Lung (tissue), 12 donors: ENCODE data around the gene TMEM80. TPM values are rescaled to one million over a fixed set of nuclear protein-coding genes. Genes with fewer than 3 reads are reported as not detected.

ENCODE experiments used
- ATAC-seq: fragments of 200-7000 bp; cut with Tn5 transposase; one replicate; pipeline ENCODE4 v1.9.1; 2020; ENCODE audit warnings: moderate number of reproducible peaks; ENCODE audit not compliant: insufficient read depth, low FRiP score
- DNase-seq, 3 donors: peaks; one replicate each; pipeline ENCODE4 v3.0.0-alpha.2; 2013 to 2017
- H3K27ac ChIP-seq, 2 donors: one replicate each; pipeline ENCODE4 v1.5.1; 2013; ENCODE audit warnings: mild to moderate bottlenecking in 2 of 2, moderate library complexity in 2 of 2, control low read depth in 1 of 2, inconsistent platforms in 1 of 2, low read depth in 1 of 2, low read length in 1 of 2
- H3K27me3 ChIP-seq, 3 donors: one replicate each; pipeline ENCODE4 v1.5.1; 2013; ENCODE audit warnings: low read length in 2 of 3; ENCODE audit not compliant: control insufficient read depth in 3 of 3, insufficient read depth in 3 of 3
- H3K36me3 ChIP-seq, 4 donors: one replicate each; pipeline ENCODE4 v1.5.1; 2013; ENCODE audit warnings: low read length in 4 of 4, mild to moderate bottlenecking in 1 of 4, moderate library complexity in 1 of 4; ENCODE audit not compliant: control insufficient read depth in 4 of 4, insufficient read depth in 4 of 4
- H3K4me1 ChIP-seq, 5 donors: one replicate each; pipeline ENCODE4 v1.5.1; 2013; ENCODE audit warnings: low read length in 5 of 5, mild to moderate bottlenecking in 2 of 5, moderate library complexity in 1 of 5; ENCODE audit not compliant: control insufficient read depth in 5 of 5, insufficient read depth in 5 of 5
- H3K4me3 ChIP-seq: one replicate; pipeline ENCODE4 v1.5.1; 2013; ENCODE audit warnings: mild to moderate bottlenecking, control low read depth, moderate library complexity
- H3K9ac ChIP-seq, 2 donors: one replicate each; pipeline ENCODE4 v1.5.1; 2013; ENCODE audit warnings: low read length in 2 of 2, control low read depth in 1 of 2; ENCODE audit not compliant: insufficient read depth in 1 of 2
- H3K9me3 ChIP-seq, 4 donors: one replicate each; pipeline ENCODE4 v1.5.1; 2013; ENCODE audit warnings: low read length in 3 of 4, mild to moderate bottlenecking in 1 of 4, moderate library complexity in 1 of 4; ENCODE audit not compliant: control insufficient read depth in 4 of 4, insufficient read depth in 3 of 4
- WGBS, 2 donors: extraction: QIAGEN DNeasy Blood & Tissue Kit; methylation state at CpG; one replicate each; pipeline ENCODE4 v1.1.7; 2013; 5-methylcytosine and 5-hydroxymethylcytosine counted together
- polyA plus RNA-seq, 2 donors: library from polyadenylated mRNA; stranded (reverse); fragments of 200-250 nt; gene quantifications; one replicate each; pipeline ENCODE4 v1.2.1, GENCODE V29; 2013
- total RNA-seq, 2 donors: library from RNA; depleted of rRNA in 1 of 2; stranded (reverse); fragments of >200 nt in 1 of 2; gene quantifications; one replicate each; pipeline ENCODE4 v1.2.1, GENCODE V29; 2014 to 2021
- TF ChIP-seq, protein P1 (sequence below): IDR thresholded peaks from 2 replicates; pipeline ENCODE4 v1.5.1; 2012; ENCODE audit warnings: mild to moderate bottlenecking; ENCODE audit errors: control extremely low read depth, extremely low read depth
- donor health status: control.
- donor health status: control.
- donor health status: Bipolar disorder and iron deficiency.
- donor health status: healthy.
- donor health status: DM: yes; HTN: yes; CAD: no.

The TMEM80 gene
- total and polyA plus RNA-seq, 4 donors: 10.3 to 28.1 (median 18.5) TPM

- Histone ChIP-seq H3K4me3 (no peak overlapping the region), H3K9me3 (no peaks in the 10 kb centered on the region), H3K36me3 (peaks cover 0 to 34% (median 6%) of the 10 kb centered on the region in 4 donors), H3K27me3 (no peaks in the 10 kb centered on the region), H3K27ac (no peak overlapping the region), H3K4me1 (peaks cover 0 to 4% (median 0%) of the 10 kb centered on the region in 5 donors), H3K9ac (no peak overlapping the region)
- WGBS, 2 donors: 93 to 94% methylated on average over 19 of the region's 19 CpGs
- no peak for ATAC-seq
- TF ChIP-seq, protein P1, sequence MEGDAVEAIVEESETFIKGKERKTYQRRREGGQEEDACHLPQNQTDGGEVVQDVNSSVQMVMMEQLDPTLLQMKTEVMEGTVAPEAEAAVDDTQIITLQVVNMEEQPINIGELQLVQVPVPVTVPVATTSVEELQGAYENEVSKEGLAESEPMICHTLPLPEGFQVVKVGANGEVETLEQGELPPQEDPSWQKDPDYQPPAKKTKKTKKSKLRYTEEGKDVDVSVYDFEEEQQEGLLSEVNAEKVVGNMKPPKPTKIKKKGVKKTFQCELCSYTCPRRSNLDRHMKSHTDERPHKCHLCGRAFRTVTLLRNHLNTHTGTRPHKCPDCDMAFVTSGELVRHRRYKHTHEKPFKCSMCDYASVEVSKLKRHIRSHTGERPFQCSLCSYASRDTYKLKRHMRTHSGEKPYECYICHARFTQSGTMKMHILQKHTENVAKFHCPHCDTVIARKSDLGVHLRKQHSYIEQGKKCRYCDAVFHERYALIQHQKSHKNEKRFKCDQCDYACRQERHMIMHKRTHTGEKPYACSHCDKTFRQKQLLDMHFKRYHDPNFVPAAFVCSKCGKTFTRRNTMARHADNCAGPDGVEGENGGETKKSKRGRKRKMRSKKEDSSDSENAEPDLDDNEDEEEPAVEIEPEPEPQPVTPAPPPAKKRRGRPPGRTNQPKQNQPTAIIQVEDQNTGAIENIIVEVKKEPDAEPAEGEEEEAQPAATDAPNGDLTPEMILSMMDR: no peak
- DNase-seq: no peak
Measured at GRCh38 chr11:660681-661444, 34.8 kb upstream of the TMEM80 start.

DNA sequence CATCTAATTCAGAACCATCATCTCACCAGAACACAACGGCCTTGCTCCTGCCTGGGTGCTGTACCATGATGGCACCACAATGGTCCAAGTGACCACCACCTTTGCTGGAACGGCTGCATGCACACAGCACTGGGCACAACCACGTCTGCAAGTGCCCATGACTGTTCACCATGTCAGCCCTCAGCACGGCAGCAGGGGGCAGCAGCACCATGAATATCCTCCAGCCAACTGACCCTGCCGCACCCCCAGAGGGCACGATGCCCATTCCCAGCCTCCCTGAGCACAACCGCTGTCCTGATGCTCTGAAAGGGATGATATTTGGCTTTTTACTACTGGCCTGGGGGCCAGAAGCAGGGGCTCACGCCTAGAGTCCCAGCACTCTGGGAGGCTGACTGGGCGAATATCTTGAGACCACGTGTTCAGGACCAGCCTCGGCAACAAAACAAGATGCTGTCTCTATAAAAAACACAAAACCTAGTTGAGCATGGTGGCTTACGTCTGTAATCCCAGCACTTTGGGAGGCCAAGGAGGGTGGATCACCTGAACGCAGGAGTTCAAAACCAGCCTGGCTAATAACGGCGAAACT, 32.8 kb upstream of the TMEM80 start:
- Histone ChIP-seq H3K36me3 (peaks cover 0 to 30% (median 7%) of the 10 kb centered on the region in 4 donors), H3K9me3 (no peaks in the 10 kb centered on the region), H3K4me3 (no peak overlapping the region), H3K9ac (no peak overlapping the region), H3K27ac (no peak overlapping the region), H3K4me1 (peaks cover 0 to 7% (median 0%) of the 10 kb centered on the region in 5 donors), H3K27me3 (no peaks in the 10 kb centered on the region)
- 63 to 68% methylated on average over 15 of the region's 15 CpGs for WGBS, 2 donors
- peak; percentile 50 to 54 (median 52) for DNase-seq
- ATAC-seq: peak; percentile 69
- TF ChIP-seq, protein P1: peak; percentile 49

- TF ChIP-seq, protein P1: no peak
- Histone ChIP-seq H3K4me3 (no peak overlapping the region), H3K27ac (no peak overlapping the region), H3K36me3 (peaks cover 0 to 18% (median 3%) of the 10 kb centered on the region in 4 donors), H3K27me3 (no peaks in the 10 kb centered on the region), H3K4me1 (peaks cover 0 to 7% (median 0%) of the 10 kb centered on the region in 5 donors), H3K9me3 (no peaks in the 10 kb centered on the region), H3K9ac (no peak overlapping the region)
- ATAC-seq (no peak), DNase-seq (peak in 2 of 3 donors; percentile 48 to 65)
- 89 to 93% methylated on average over 14 to 15 of the region's 15 CpGs for WGBS, 2 donors
Measured at GRCh38 chr11:665062-665703, 30.4 kb upstream of the TMEM80 start.
